ENCODE measurements around the gene VPS26A. TPM values are rescaled to one million over a fixed set of nuclear protein-coding genes. Genes with fewer than 3 reads are reported as not detected.

VPS26A gene
- total and polyA plus RNA-seq, 4 donors = 24.9 to 62.5 (median 37.6) TPM

DNA sequence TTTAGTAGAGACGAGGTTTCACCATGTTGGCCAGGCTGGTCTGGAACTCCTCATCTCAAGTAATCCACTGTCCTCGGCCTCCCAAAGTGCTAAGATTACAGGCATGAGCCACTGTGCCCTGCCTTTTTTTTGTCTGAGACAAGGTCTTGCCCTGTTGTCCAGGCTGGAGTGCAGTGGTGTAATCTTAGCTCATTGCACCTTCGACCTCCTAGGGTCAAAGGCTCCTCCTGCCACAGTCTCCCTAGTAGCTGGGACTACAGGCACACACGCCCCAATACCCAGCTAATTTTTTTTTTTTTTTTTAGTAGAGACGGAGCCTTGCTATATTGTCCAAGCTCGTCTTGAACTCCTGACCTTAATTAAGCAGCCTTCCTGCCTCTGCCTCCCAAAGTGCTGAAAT, 29.2 kb downstream of the VPS26A start:
- ATAC-seq (ENCODE audit: insufficient read depth, low FRiP score) (no peak), DNase-seq (no peak)
- Histone ChIP-seq H3K4me1 (ENCODE audit: control insufficient read depth in 5 of 5, insufficient read depth in 5 of 5, low read length in 5 of 5) (no peaks in the 10 kb centered on the region), H3K27ac (ENCODE audit: low read depth in 1 of 2, low read length in 1 of 2) (no peak overlapping the region), H3K4me3 (no peak overlapping the region), H3K9ac (ENCODE audit: insufficient read depth in 1 of 2, low read length in 2 of 2) (no peak overlapping the region), H3K36me3 (ENCODE audit: control insufficient read depth in 4 of 4, insufficient read depth in 4 of 4, low read length in 4 of 4) (peaks cover 0 to 6% (median 5%) of the 10 kb centered on the region in 4 donors), H3K9me3 (ENCODE audit: control insufficient read depth in 4 of 4, insufficient read depth in 3 of 4, low read length in 3 of 4) (no peaks in the 10 kb centered on the region), H3K27me3 (ENCODE audit: control insufficient read depth in 3 of 3, insufficient read depth in 3 of 3, low read length in 2 of 3) (no peaks in the 10 kb centered on the region)
- WGBS, 2 donors = 94 to 96% methylated on average over 6 of the region's 6 CpGs
- no peak for TF ChIP-seq CTCF (IDR thresholded peaks at IDR 0.05; ENCODE audit: control extremely low read depth, extremely low read depth)

DNA sequence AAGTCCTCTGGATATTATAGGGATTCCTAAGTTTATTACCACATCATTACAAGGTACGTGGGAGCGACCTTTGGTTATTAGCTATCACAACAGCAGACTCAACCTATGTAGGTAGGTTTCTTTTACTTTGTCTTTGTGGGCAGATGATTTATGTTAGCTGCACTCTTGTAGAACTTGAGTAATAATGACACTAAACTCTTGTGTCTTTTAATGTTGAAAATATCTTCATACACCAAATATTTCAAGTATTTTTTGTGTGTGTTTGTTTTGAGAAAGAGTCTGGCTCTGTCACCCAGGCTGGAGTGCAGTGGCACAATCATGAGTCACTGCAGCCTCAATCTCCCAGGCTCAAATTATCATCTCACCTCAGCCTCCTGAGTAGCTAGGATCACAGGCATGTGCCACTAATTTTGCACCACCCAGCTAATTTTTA, 36.8 kb downstream of the VPS26A start:
- Histone ChIP-seq H3K4me1 (ENCODE audit: control insufficient read depth in 5 of 5, insufficient read depth in 5 of 5, low read length in 5 of 5) (no peaks in the 10 kb centered on the region), H3K36me3 (ENCODE audit: control insufficient read depth in 4 of 4, insufficient read depth in 4 of 4, low read length in 4 of 4) (peaks cover 10 to 20% (median 17%) of the 10 kb centered on the region in 4 donors), H3K27ac (ENCODE audit: low read depth in 1 of 2, low read length in 1 of 2) (no peak overlapping the region), H3K27me3 (ENCODE audit: control insufficient read depth in 3 of 3, insufficient read depth in 3 of 3, low read length in 2 of 3) (no peaks in the 10 kb centered on the region), H3K4me3 (no peak overlapping the region), H3K9ac (ENCODE audit: insufficient read depth in 1 of 2, low read length in 2 of 2) (no peak overlapping the region), H3K9me3 (ENCODE audit: control insufficient read depth in 4 of 4, insufficient read depth in 3 of 4, low read length in 3 of 4) (no peaks in the 10 kb centered on the region)
- no peak for DNase-seq
- no peak for TF ChIP-seq CTCF (IDR thresholded peaks at IDR 0.05; ENCODE audit: control extremely low read depth, extremely low read depth)
- 98 to 100% methylated on average over 2 of the region's 2 CpGs for WGBS, 2 donors
- ATAC-seq (ENCODE audit: insufficient read depth, low FRiP score) = no peak

DNA sequence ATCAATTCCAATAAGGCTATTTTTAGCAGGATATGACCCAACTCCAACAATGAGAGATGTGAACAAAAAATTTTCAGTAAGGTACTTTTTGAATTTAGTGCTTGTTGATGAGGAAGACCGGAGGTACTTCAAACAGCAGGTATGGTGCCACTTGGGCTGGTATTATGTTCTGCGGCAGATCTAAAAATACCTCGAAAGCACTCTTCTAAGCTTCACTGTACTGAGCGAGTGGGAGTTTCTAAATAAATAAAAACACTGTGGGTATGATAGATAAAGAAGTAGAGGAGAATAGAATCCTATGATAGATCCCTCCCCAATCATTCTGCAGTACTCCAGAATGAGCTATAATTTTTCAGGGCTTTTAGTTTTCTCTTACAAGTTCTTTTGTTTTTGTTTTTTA, 44.5 kb downstream of the VPS26A start:
- ATAC-seq (ENCODE audit: insufficient read depth, low FRiP score) (no peak), DNase-seq (no peak)
- no peak overlapping the region for H3K27ac ChIP-seq (ENCODE audit: low read depth in 1 of 2, low read length in 1 of 2)
- no peaks in the 10 kb centered on the region for H3K4me1 ChIP-seq (ENCODE audit: control insufficient read depth in 5 of 5, insufficient read depth in 5 of 5, low read length in 5 of 5)
- H3K9ac ChIP-seq (ENCODE audit: insufficient read depth in 1 of 2, low read length in 2 of 2) = no peak overlapping the region
- H3K36me3 ChIP-seq (ENCODE audit: control insufficient read depth in 4 of 4, insufficient read depth in 4 of 4, low read length in 4 of 4) = peaks cover 11 to 27% (median 15%) of the 10 kb centered on the region in 4 donors
- no peak for TF ChIP-seq CTCF (IDR thresholded peaks at IDR 0.05; ENCODE audit: control extremely low read depth, extremely low read depth)
- H3K27me3 ChIP-seq (ENCODE audit: control insufficient read depth in 3 of 3, insufficient read depth in 3 of 3, low read length in 2 of 3) = no peaks in the 10 kb centered on the region
- 93 to 98% methylated on average over 4 of the region's 4 CpGs for WGBS, 2 donors
- no peak overlapping the region for H3K4me3 ChIP-seq
- H3K9me3 ChIP-seq (ENCODE audit: control insufficient read depth in 4 of 4, insufficient read depth in 3 of 4, low read length in 3 of 4) = no peaks in the 10 kb centered on the region
